OCI-LY1 (cell line): ENCODE data around the gene RGS11.

Experiments used
- H2AFZ ChIP-seq: fragments of 200-600 bp; sonication (generic), shearing (Covaris generic); 2 replicates; pipeline ENCODE4 v1.6.0; 2014; ENCODE audit warnings: antibody characterized with exemption, mild to moderate bottlenecking, low read length
- H3F3A ChIP-seq: fragments of 200-600 bp; sonication (generic), shearing (Covaris generic); 2 replicates; pipeline ENCODE4 v1.6.0; 2014; ENCODE audit warnings: mild to moderate bottlenecking, antibody characterized with exemption, low read length, moderate library complexity; ENCODE audit not compliant: insufficient read depth
- H3K27ac ChIP-seq: fragments of 200-600 bp; sonication (generic); 2 replicates; pipeline ENCODE4 v1.5.1; 2014; ENCODE audit warnings: low read length, mixed run types, mild to moderate bottlenecking, low read depth; ENCODE audit not compliant: poor library complexity, severe bottlenecking
- H3K27me3 ChIP-seq: fragments of 200-600 bp; sonication (generic); 2 replicates; pipeline ENCODE4 v1.6.0; 2014; ENCODE audit warnings: antibody characterized with exemption, mild to moderate bottlenecking, low read length, moderate library complexity; ENCODE audit not compliant: insufficient read depth
- H3K36me3 ChIP-seq: fragments of 200-600 bp; sonication (generic); 2 replicates; pipeline ENCODE4 v1.6.1; 2014; ENCODE audit warnings: mild to moderate bottlenecking, antibody characterized with exemption, low read length, moderate library complexity, mixed read lengths; ENCODE audit not compliant: insufficient read depth
- H3K4me1 ChIP-seq: fragments of 200-600 bp; sonication (generic); 2 replicates; pipeline ENCODE4 v1.5.1; 2014; ENCODE audit warnings: mild to moderate bottlenecking, low read length, moderate library complexity; ENCODE audit not compliant: insufficient read depth, severe bottlenecking
- H3K4me2 ChIP-seq: fragments of 200-600 bp; sonication (generic), shearing (Covaris generic); 2 replicates; pipeline ENCODE4 v1.6.1; 2014; ENCODE audit warnings: low read length
- H3K4me3 ChIP-seq: fragments of 200-600 bp; sonication (generic); 2 replicates; pipeline ENCODE4 v1.5.1; 2014; ENCODE audit warnings: low read length, low read depth, mild to moderate bottlenecking, mixed read lengths; ENCODE audit not compliant: poor library complexity, severe bottlenecking
- H3K79me2 ChIP-seq: fragments of 200-600 bp; shearing (Covaris generic); 2 replicates; pipeline ENCODE4 v1.6.1; 2016; ENCODE audit warnings: mixed run types, low read length, mixed read lengths; ENCODE audit not compliant: insufficient read depth
- H3K9ac ChIP-seq: fragments of 200-600 bp; sonication (generic), shearing (Covaris generic); 2 replicates; pipeline ENCODE4 v1.6.1; 2014; ENCODE audit warnings: mild to moderate bottlenecking, low read length, mixed read lengths
- H3K9me2 ChIP-seq: fragments of 200-600 bp; sonication (generic), shearing (Covaris generic); 2 replicates; pipeline ENCODE4 v1.6.1; 2014; ENCODE audit warnings: low read depth, mild to moderate bottlenecking, low read length, mixed read lengths
- H3K9me3 ChIP-seq: fragments of 200-600 bp; shearing (Covaris generic); 2 replicates; pipeline ENCODE4 v1.6.1; 2014; ENCODE audit warnings: low read length, mixed read lengths
- H4K20me1 ChIP-seq: fragments of 200-600 bp; sonication (generic), shearing (Covaris generic); 2 replicates; pipeline ENCODE4 v1.6.0; 2016; ENCODE audit warnings: mild to moderate bottlenecking, low read length; ENCODE audit not compliant: insufficient read depth
- EZH2 ChIP-seq: fragments of 200-600 bp; sonication (generic), shearing (Covaris generic); IDR thresholded peaks from 2 replicates; pipeline ENCODE4 v1.8.0; 2017; ENCODE audit warnings: borderline replicate concordance, mixed run types, mild to moderate bottlenecking, antibody characterized with exemption, low read length, moderate library complexity, mixed read lengths
- TF ChIP-seq, protein P1 (sequence below): fragments of 200-600 bp; sonication (generic), shearing (Covaris generic); IDR thresholded peaks from 2 replicates; pipeline ENCODE4 v1.5.1; 2017; ENCODE audit warnings: mild to moderate bottlenecking, antibody characterized with exemption, low read length, moderate library complexity, mixed read lengths

Gene RGS11

DNA sequence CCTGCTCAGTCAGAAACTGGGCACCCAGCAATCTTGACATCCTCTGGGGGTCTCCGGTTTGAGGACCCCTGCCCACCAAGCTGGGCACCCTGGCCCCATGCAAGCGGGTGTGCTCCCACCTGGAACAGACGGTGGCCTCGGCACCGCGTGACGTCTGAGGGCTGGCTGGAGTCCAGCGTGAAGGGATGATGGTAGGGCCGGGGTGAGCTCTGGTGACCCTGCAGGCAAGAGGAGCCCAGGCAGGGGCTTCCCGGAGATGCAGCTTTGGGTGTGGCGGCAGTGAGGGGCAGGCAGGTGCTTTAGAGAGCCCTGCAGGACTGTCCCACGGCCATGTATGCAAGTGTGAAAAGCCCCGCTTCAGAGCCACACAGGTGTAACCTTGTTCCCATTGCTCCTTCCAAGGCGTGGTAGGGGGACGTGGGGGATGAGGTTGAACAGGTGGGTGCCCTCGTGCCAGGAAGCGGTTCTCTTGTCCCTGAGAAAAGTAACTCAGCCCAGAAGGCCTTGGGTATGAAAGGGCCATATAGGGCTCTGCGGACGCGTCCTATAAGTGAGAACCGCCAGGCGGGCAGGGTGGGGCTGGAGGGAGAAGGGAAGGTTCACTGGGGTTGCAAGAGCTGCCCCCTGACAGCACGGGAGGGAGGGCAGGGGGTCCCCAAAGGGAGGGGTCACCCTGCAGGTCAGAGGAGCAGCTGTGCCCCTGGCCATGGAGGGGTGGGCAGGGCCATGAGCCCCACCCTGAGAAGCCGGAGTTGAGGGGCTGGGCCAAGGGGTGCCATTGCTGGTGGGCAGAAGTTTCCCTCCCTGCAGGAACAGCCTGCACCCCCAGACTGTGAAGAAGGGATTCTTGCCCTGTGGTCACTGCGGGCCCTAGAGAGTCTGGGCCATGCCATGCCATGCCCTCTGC is 9.2 kb downstream of the RGS11 start:
- peaks cover 9% of the 10 kb centered on the region; the same call in 1 of the 2 replicates for H3K27me3 ChIP-seq
- no peaks in the 10 kb centered on the region for H3K9me2 ChIP-seq
- H3K36me3 ChIP-seq = peaks cover 10% of the 10 kb centered on the region
- H4K20me1 ChIP-seq = no peaks in the 10 kb centered on the region
- H3K9me3 ChIP-seq = no peaks in the 10 kb centered on the region
- H3K4me3 ChIP-seq = no peak overlapping the region
- no peaks in the 10 kb centered on the region for H3F3A ChIP-seq
- no peak overlapping the region for H3K9ac ChIP-seq
- H3K4me2 ChIP-seq = no peak overlapping the region
- H3K27ac ChIP-seq = no peak overlapping the region
- no peaks in the 10 kb centered on the region for H3K79me2 ChIP-seq
- no peaks in the 10 kb centered on the region for H3K4me1 ChIP-seq
- no peak for TF ChIP-seq EZH2
- TF ChIP-seq, protein P1, sequence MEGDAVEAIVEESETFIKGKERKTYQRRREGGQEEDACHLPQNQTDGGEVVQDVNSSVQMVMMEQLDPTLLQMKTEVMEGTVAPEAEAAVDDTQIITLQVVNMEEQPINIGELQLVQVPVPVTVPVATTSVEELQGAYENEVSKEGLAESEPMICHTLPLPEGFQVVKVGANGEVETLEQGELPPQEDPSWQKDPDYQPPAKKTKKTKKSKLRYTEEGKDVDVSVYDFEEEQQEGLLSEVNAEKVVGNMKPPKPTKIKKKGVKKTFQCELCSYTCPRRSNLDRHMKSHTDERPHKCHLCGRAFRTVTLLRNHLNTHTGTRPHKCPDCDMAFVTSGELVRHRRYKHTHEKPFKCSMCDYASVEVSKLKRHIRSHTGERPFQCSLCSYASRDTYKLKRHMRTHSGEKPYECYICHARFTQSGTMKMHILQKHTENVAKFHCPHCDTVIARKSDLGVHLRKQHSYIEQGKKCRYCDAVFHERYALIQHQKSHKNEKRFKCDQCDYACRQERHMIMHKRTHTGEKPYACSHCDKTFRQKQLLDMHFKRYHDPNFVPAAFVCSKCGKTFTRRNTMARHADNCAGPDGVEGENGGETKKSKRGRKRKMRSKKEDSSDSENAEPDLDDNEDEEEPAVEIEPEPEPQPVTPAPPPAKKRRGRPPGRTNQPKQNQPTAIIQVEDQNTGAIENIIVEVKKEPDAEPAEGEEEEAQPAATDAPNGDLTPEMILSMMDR = no peak
- H2AFZ ChIP-seq = no peak overlapping the region

DNA sequence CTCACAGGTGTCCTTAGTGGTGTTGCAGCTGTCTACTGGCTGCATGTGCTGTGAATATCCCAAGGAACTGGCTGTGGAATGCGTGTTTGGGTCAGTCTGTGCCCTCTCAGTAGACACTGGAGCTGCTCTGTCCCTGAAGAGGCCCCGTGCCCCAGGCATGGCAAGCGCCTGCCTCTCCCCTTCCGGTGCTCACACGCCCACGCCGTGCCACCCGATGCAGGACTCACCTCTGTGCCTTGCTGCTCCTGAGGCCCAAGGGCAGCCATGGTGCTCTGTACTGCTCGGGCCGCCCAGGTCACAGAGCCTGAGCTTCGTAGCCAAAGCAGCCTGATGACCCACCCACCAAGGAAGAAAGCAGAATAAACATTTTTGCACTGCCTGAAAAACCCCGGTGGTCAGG is 10.0 kb downstream of the RGS11 start:
- H3K4me3 ChIP-seq = no peak overlapping the region
- peaks cover 14% of the 10 kb centered on the region for H3K36me3 ChIP-seq
- no peak for TF ChIP-seq EZH2
- TF ChIP-seq, protein P1 = no peak
- H3K4me2 ChIP-seq = no peak overlapping the region
- H4K20me1 ChIP-seq = no peaks in the 10 kb centered on the region
- no peak overlapping the region for H3K27ac ChIP-seq
- H3K9me3 ChIP-seq = no peaks in the 10 kb centered on the region
- H3K9me2 ChIP-seq = no peaks in the 10 kb centered on the region
- no peaks in the 10 kb centered on the region for H3F3A ChIP-seq
- H3K4me1 ChIP-seq = no peaks in the 10 kb centered on the region
- no peaks in the 10 kb centered on the region for H3K79me2 ChIP-seq
- no peak overlapping the region for H3K9ac ChIP-seq
- no peak overlapping the region for H2AFZ ChIP-seq
- H3K27me3 ChIP-seq = 0 out of 2 replicates have a peak, but pooled peaks cover 5% of the 10 kb centered on the region

- no peaks in the 10 kb centered on the region for H3K79me2 ChIP-seq
- H4K20me1 ChIP-seq = no peaks in the 10 kb centered on the region
- H3F3A ChIP-seq = no peaks in the 10 kb centered on the region
- no peaks in the 10 kb centered on the region for H3K9me3 ChIP-seq
- H3K27me3 ChIP-seq = 0 out of 2 replicates have a peak, but pooled peaks cover under 1% of the 10 kb centered on the region
- no peaks in the 10 kb centered on the region for H3K9me2 ChIP-seq
- H2AFZ ChIP-seq = no peak overlapping the region
- H3K4me3 ChIP-seq = no peak overlapping the region
- H3K4me1 ChIP-seq = no peaks in the 10 kb centered on the region
- no peak overlapping the region for H3K27ac ChIP-seq
- TF ChIP-seq, protein P1 = no peak
- no peak for TF ChIP-seq EZH2
- no peak overlapping the region for H3K9ac ChIP-seq
- H3K4me2 ChIP-seq = no peak overlapping the region
- H3K36me3 ChIP-seq = peaks cover 19% of the 10 kb centered on the region
Measured at GRCh38 chr16:265002-265529, 10.7 kb downstream of the RGS11 start.
